ENCODE results near the gene GNB2.

The GNB2 gene

DNA sequence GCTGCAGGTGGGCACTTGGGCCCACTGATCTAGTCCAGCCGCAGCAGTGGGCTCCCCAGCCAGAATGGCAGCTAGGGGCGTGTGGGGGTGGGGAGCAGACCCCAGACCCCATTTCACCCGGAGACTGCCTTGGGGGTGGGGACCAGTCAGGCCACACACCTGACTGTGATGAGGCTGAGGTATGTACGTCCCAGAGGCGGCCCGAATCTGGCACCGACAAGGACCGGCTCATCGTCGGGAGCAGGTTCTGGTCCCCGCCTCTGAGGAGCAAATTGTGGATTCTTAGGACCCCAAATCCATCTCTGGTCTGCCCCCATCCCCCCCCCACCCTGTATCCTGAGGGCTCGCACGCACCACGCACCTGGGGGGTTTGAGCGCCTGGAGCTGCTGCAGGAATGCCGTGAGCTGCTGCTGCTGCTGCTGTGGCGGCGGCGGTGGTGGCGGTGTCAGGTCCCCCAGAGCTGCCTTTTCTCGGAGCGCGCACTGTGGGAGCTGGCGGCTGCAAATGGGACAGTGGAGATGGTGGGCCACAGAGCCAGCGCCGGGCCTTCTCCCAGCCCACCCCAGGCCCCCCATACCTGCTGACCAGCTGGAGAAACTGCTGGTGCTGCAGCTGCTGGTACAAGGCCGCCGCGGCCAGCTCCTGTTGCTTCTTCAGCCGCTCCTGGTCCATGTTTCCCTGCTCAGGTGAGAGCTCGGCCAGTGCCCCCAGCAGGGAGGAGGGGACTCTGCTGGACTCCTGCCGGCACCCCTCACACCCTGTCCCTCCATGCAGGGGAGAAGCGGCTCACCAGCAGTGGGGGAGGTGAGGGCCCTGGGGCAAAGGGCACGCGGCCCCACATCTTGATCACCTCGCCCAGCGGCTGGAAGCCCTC, 10.4 kb downstream of the GNB2 start:
- no peak overlapping the region for H3K4me2 ChIP-seq (ENCODE audit: low read length, poor library complexity, severe bottlenecking)
- H2BK12ac ChIP-seq (ENCODE audit: low read length in 2 of 2), result no peak overlapping the region
- no peak overlapping the region for H3K18ac ChIP-seq (ENCODE audit: low read depth in 1 of 2, low read length in 2 of 2)
- no peak overlapping the region for H3K27ac ChIP-seq (ENCODE audit: low read length, poor library complexity, severe bottlenecking)
- no peak overlapping the region for H4K8ac ChIP-seq (ENCODE audit: low read length)
- no peak for DNase-seq
- no peak overlapping the region for H3K14ac ChIP-seq (ENCODE audit: low read length in 2 of 2)
- no peaks in the 10 kb centered on the region for H3K9me3 ChIP-seq (ENCODE audit: control insufficient read depth, low read length)
- H3K79me1 ChIP-seq (replicated peaks; ENCODE audit: low read length, poor library complexity, severe bottlenecking), result peaks cover 34% of the 10 kb centered on the region
- peaks cover 89 to 97% of the 10 kb centered on the region in 2 experiments for H3K36me3 ChIP-seq (ENCODE audit: control insufficient read depth in 1 of 2, insufficient read depth in 2 of 2, low read depth in 1 of 2, low read length in 2 of 2)
- H3K4me3 ChIP-seq (ENCODE audit: insufficient read depth in 1 of 2, low read depth in 1 of 2, low read length in 2 of 2), result no peak overlapping the region
- no peak overlapping the region for H4K91ac ChIP-seq (ENCODE audit: low read length)
- no peaks in the 10 kb centered on the region for H3K27me3 ChIP-seq (ENCODE audit: control insufficient read depth in 1 of 2, insufficient read depth in 1 of 2, low read length in 2 of 2)
- no peak overlapping the region for H2AFZ ChIP-seq (ENCODE audit: low read depth, low read length)
- no peak overlapping the region for H2AK5ac ChIP-seq (ENCODE audit: low read length, severe bottlenecking)
- peaks cover 22% of the 10 kb centered on the region for H3K4me1 ChIP-seq (ENCODE audit: control insufficient read depth, insufficient read depth, low read depth, low read length)
- no peak overlapping the region for H3K23ac ChIP-seq (ENCODE audit: low read length in 2 of 2)
- H3K9ac ChIP-seq (ENCODE audit: low read length), result no peak overlapping the region
- no peak overlapping the region for H3K4ac ChIP-seq (ENCODE audit: low read depth in 1 of 2, low read length in 2 of 2)
- H2BK15ac ChIP-seq (ENCODE audit: low read depth, poor library complexity, severe bottlenecking), result no peak overlapping the region
- H2BK120ac ChIP-seq (ENCODE audit: low read depth, low read length), result no peak overlapping the region
- H2BK5ac ChIP-seq (ENCODE audit: low read depth, low read length, poor library complexity, severe bottlenecking), result no peak overlapping the region
- 95% methylated on average over 35 of the region's 37 CpGs for WGBS

DNA sequence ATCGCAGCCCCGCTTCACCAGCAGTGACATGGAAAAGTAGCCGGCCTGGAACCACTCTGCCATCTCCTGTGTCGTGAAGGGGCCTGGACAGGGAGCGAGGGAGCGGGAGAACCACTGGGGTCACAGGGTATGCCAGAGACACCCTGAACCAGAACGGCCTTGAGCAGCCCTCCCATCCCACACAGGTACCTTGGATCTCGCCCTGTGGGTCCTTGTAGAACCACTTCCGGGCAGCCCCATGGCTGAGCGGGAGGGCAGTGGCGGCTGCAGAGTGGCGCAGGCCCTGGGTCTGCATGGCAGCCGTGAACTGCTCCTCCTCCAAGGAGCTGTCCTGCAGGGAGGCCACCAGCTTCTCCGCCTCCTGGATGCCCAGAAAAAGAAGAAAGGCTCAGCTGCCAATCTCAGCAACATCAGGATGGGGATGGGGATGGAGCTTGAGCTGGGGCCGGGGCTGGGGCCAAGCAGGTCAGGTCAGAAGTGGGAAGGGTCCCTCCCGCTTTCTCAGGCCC, 11.0 kb downstream of the GNB2 start:
- WGBS, result 93% methylated on average over 15 of the region's 16 CpGs
- Histone ChIP-seq H3K4me1 (ENCODE audit: control insufficient read depth, insufficient read depth, low read depth, low read length) (peaks cover 25% of the 10 kb centered on the region), H2BK120ac (ENCODE audit: low read depth, low read length) (no peak overlapping the region)

DNA sequence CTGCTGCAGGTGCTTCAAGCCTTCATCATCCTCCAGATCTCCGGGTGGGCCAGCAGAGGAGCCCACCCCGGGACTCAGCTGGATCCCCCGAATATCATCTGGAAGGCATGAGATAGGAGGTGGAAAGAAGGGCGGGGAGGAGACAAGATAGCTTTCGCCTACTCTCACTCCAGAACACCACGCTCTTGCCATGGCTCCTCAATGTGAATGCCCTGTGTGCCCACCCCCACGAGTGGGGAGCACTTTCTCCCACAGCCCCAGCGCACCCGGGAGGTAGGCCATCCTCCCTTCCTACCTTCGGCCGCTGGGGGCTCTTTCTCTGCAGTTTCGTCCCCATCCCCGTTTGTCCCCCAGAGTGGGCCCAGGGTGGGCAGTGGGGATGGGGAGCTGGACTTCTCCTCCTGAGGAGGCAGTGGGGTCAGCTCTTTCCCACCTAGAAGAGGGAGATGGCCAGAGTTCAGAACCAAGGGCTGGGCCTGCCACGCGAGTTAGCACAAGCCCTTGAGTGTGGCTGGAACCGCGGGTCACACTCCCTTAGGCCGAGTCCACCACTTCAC, 11.6 kb downstream of the GNB2 start:
- H2BK5ac ChIP-seq (ENCODE audit: low read depth, low read length, poor library complexity, severe bottlenecking), result no peak overlapping the region
- H3K4me3 ChIP-seq (ENCODE audit: insufficient read depth in 1 of 2, low read depth in 1 of 2, low read length in 2 of 2), result no peak overlapping the region
- H2BK12ac ChIP-seq (ENCODE audit: low read length in 2 of 2), result no peak overlapping the region
- no peak overlapping the region for H2AK5ac ChIP-seq (ENCODE audit: low read length, severe bottlenecking)
- no peaks in the 10 kb centered on the region for H3K27me3 ChIP-seq (ENCODE audit: control insufficient read depth in 1 of 2, insufficient read depth in 1 of 2, low read length in 2 of 2)
- no peak overlapping the region for H2AFZ ChIP-seq (ENCODE audit: low read depth, low read length)
- WGBS, result 92% methylated on average over 17 of the region's 18 CpGs
- H3K9me3 ChIP-seq (ENCODE audit: control insufficient read depth, low read length), result no peaks in the 10 kb centered on the region
- H3K14ac ChIP-seq (ENCODE audit: low read length in 2 of 2), result no peak overlapping the region
- H2BK15ac ChIP-seq (ENCODE audit: low read depth, poor library complexity, severe bottlenecking), result no peak overlapping the region
- no peak overlapping the region for H2BK120ac ChIP-seq (ENCODE audit: low read depth, low read length)
- peaks cover 35% of the 10 kb centered on the region for H3K79me1 ChIP-seq (replicated peaks; ENCODE audit: low read length, poor library complexity, severe bottlenecking)
- no peak overlapping the region for H3K18ac ChIP-seq (ENCODE audit: low read depth in 1 of 2, low read length in 2 of 2)
- no peak overlapping the region for H4K91ac ChIP-seq (ENCODE audit: low read length)
- H4K8ac ChIP-seq (ENCODE audit: low read length), result no peak overlapping the region
- H3K36me3 ChIP-seq (ENCODE audit: control insufficient read depth in 1 of 2, insufficient read depth in 2 of 2, low read depth in 1 of 2, low read length in 2 of 2), result peaks cover 85 to 94% of the 10 kb centered on the region in 2 experiments
- no peak overlapping the region for H3K4ac ChIP-seq (ENCODE audit: low read depth in 1 of 2, low read length in 2 of 2)
- no peak for DNase-seq
- no peak overlapping the region for H3K4me2 ChIP-seq (ENCODE audit: low read length, poor library complexity, severe bottlenecking)
- H3K23ac ChIP-seq (ENCODE audit: low read length in 2 of 2), result no peak overlapping the region
- H3K27ac ChIP-seq (ENCODE audit: low read length, poor library complexity, severe bottlenecking), result no peak overlapping the region
- peaks cover 25% of the 10 kb centered on the region for H3K4me1 ChIP-seq (ENCODE audit: control insufficient read depth, insufficient read depth, low read depth, low read length)
- no peak overlapping the region for H3K9ac ChIP-seq (ENCODE audit: low read length)

More for the DNA sequence above, 11.0 kb downstream of the GNB2 start:
- no peak overlapping the region for H2AFZ ChIP-seq (ENCODE audit: low read depth, low read length)
- H3K36me3 ChIP-seq (ENCODE audit: control insufficient read depth in 1 of 2, insufficient read depth in 2 of 2, low read depth in 1 of 2, low read length in 2 of 2), result peaks cover 89 to 97% of the 10 kb centered on the region in 2 experiments
- H3K27ac ChIP-seq (ENCODE audit: low read length, poor library complexity, severe bottlenecking), result no peak overlapping the region
- no peaks in the 10 kb centered on the region for H3K9me3 ChIP-seq (ENCODE audit: control insufficient read depth, low read length)
- no peak overlapping the region for H3K4ac ChIP-seq (ENCODE audit: low read depth in 1 of 2, low read length in 2 of 2)
- DNase-seq, result no peak
- H3K4me2 ChIP-seq (ENCODE audit: low read length, poor library complexity, severe bottlenecking), result no peak overlapping the region
- H2BK5ac ChIP-seq (ENCODE audit: low read depth, low read length, poor library complexity, severe bottlenecking), result no peak overlapping the region
- no peak overlapping the region for H3K14ac ChIP-seq (ENCODE audit: low read length in 2 of 2)
- no peak overlapping the region for H3K23ac ChIP-seq (ENCODE audit: low read length in 2 of 2)
- H2AK5ac ChIP-seq (ENCODE audit: low read length, severe bottlenecking), result no peak overlapping the region
- no peak overlapping the region for H3K18ac ChIP-seq (ENCODE audit: low read depth in 1 of 2, low read length in 2 of 2)
- no peak overlapping the region for H4K8ac ChIP-seq (ENCODE audit: low read length)
- no peak overlapping the region for H3K4me3 ChIP-seq (ENCODE audit: insufficient read depth in 1 of 2, low read depth in 1 of 2, low read length in 2 of 2)
- H4K91ac ChIP-seq (ENCODE audit: low read length), result no peak overlapping the region
- peaks cover 35% of the 10 kb centered on the region for H3K79me1 ChIP-seq (replicated peaks; ENCODE audit: low read length, poor library complexity, severe bottlenecking)
- H2BK12ac ChIP-seq (ENCODE audit: low read length in 2 of 2), result no peak overlapping the region
- H3K9ac ChIP-seq (ENCODE audit: low read length), result no peak overlapping the region
- H2BK15ac ChIP-seq (ENCODE audit: low read depth, poor library complexity, severe bottlenecking), result no peak overlapping the region
- H3K27me3 ChIP-seq (ENCODE audit: control insufficient read depth in 1 of 2, insufficient read depth in 1 of 2, low read length in 2 of 2), result no peaks in the 10 kb centered on the region

DNA sequence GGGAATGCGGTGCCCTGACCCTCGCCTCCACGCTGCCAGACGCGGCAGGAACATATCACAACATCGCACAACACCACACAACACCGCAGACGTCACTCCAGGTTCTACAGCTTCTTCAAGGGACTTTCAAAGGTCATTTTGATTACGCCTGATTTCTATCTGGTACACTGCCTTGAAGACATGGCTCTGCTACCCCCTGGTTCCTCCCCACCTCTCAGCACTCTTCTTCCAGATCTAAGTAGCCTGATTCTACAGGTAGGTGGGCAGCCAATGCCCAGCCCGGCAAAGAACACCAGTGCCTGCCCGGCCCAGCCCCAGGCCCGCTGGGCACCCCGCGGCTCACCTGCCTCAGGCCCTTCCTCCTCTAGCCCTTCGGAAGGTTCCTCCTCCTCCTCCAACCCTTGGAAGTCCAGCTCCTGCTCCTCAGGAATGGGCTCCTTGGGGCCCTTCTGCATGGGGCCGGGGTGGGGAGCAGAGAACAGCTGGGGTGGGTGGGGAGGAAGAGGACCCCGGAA, 12.1 kb downstream of the GNB2 start:
- Histone ChIP-seq H3K23ac (ENCODE audit: low read length in 2 of 2) (no peak overlapping the region), H2BK15ac (ENCODE audit: low read depth, poor library complexity, severe bottlenecking) (no peak overlapping the region), H3K79me1 (replicated peaks; ENCODE audit: low read length, poor library complexity, severe bottlenecking) (peaks cover 36% of the 10 kb centered on the region), H2BK120ac (ENCODE audit: low read depth, low read length) (no peak overlapping the region), H3K27me3 (ENCODE audit: control insufficient read depth in 1 of 2, insufficient read depth in 1 of 2, low read length in 2 of 2) (no peaks in the 10 kb centered on the region), H3K14ac (ENCODE audit: low read length in 2 of 2) (no peak overlapping the region), H2AFZ (ENCODE audit: low read depth, low read length) (no peak overlapping the region), H3K9ac (ENCODE audit: low read length) (no peak overlapping the region), H4K8ac (ENCODE audit: low read length) (no peak overlapping the region), H3K4me2 (ENCODE audit: low read length, poor library complexity, severe bottlenecking) (no peak overlapping the region), H3K4me3 (ENCODE audit: insufficient read depth in 1 of 2, low read depth in 1 of 2, low read length in 2 of 2) (no peak overlapping the region), H3K27ac (ENCODE audit: low read length, poor library complexity, severe bottlenecking) (no peak overlapping the region), H2AK5ac (ENCODE audit: low read length, severe bottlenecking) (no peak overlapping the region), H3K9me3 (ENCODE audit: control insufficient read depth, low read length) (no peaks in the 10 kb centered on the region), H3K36me3 (ENCODE audit: control insufficient read depth in 1 of 2, insufficient read depth in 2 of 2, low read depth in 1 of 2, low read length in 2 of 2) (peaks cover 82 to 89% of the 10 kb centered on the region in 2 experiments), H4K91ac (ENCODE audit: low read length) (no peak overlapping the region), H3K4ac (ENCODE audit: low read depth in 1 of 2, low read length in 2 of 2) (no peak overlapping the region), H3K4me1 (ENCODE audit: control insufficient read depth, insufficient read depth, low read depth, low read length) (peaks cover 25% of the 10 kb centered on the region), H2BK5ac (ENCODE audit: low read depth, low read length, poor library complexity, severe bottlenecking) (no peak overlapping the region), H3K18ac (ENCODE audit: low read depth in 1 of 2, low read length in 2 of 2) (no peak overlapping the region), H2BK12ac (ENCODE audit: low read length in 2 of 2) (no peak overlapping the region)
- no peak for DNase-seq
- 92% methylated on average over 12 of the region's 17 CpGs for WGBS

All from mesenchymal stem cell (in vitro differentiated cells and primary cell).